ENCODE results near the gene PPP1R27. TPM values are rescaled to one million over a fixed set of nuclear protein-coding genes. Genes with fewer than 3 reads are reported as not detected.

Gene PPP1R27
- total and polyA plus RNA-seq, 2 donors (not counting 3 experiments of a cell fraction or from before 2014, with no cell fraction given): not detected

DNA sequence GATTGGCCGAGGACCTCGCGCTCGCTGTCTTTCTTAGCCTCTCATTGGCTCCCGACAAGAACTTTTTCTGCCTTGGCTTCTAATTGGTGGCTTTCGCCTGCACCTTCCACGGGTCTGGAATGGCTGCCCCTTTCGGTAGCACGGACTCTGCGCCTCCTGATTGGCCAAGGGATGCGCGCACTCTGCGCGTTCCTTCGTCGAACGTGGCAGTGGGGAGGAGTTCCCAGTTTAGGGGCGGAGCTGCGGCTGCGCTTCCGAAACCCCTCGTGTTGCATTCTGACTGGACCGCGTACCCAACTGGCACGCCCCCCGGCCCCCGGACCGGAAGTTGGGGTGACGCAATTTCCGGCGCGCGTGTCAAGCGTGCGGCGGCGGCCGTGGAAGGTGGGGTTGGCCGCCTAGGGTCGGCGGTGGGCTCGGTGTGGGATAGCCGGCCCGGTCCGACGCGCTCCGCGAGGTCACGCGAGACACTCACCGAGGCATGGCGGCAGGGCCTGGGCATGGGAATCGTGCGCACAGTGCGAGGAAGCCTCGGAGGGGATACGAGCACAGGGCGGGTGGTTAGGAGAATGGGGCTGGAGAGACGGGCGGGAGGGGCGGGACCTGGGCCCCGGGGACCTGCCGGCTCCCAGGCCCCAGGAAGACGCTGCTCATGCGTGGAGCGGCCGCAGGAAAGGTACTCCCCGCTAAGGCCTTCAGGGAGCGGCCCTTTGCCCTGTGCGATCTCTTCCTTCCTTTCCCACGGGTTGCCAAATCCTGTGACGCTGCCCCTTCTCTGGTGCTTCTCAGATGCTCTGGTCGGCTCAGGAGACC is 26.1 kb upstream of the PPP1R27 start:
- Histone ChIP-seq H3K9me1 (replicated peaks; ENCODE audit: control insufficient read depth, extremely low read depth, insufficient read depth, low read length) (no peaks in the 10 kb centered on the region), H3K36me3 (ENCODE audit: control insufficient read depth in 2 of 2, extremely low read depth in 1 of 2, insufficient read depth in 2 of 2, low read length in 2 of 2) (peaks cover 2 to 13% of the 10 kb centered on the region in 2 experiments), H3K9ac (replicated peaks; ENCODE audit: extremely low read depth, insufficient read depth, low read length) (peak overlapping the region; percentile 83), H3K4me1 (ENCODE audit: control insufficient read depth, extremely low read depth, insufficient read depth, low read length) (peaks cover 20% of the 10 kb centered on the region), H3K4me2 (ENCODE audit: insufficient read depth, low read length) (peak overlapping the region; percentile 38), H4K20me1 (replicated peaks; ENCODE audit: control insufficient read depth, extremely low read depth, insufficient read depth, low read length) (no peaks in the 10 kb centered on the region), H3K27ac (ENCODE audit: insufficient read depth, low read depth, low read length) (peak overlapping the region; percentile 80), H3K9me3 (replicated peaks; ENCODE audit: control insufficient read depth, insufficient read depth, low read length) (no peaks in the 10 kb centered on the region), H2AFZ (ENCODE audit: low read depth, low read length) (no peak overlapping the region), H3K27me3 (ENCODE audit: control insufficient read depth in 2 of 2, insufficient read depth in 2 of 2, low read length in 2 of 2) (no peaks in the 10 kb centered on the region), H3K4me3 (replicated peaks in 1 of 3; ENCODE audit: insufficient read depth in 1 of 3, low read depth in 1 of 3, low read length in 3 of 3) (peak overlapping the region in 2 of 3 experiments; percentile 39 to 61), H3K79me2 (ENCODE audit: control insufficient read depth, insufficient read depth, low read length) (peaks cover 38% of the 10 kb centered on the region)
- TF ChIP-seq JUN (IDR thresholded peaks at IDR 0.05; ENCODE audit: borderline replicate concordance, insufficient read depth, insufficient read length, low read depth): peak; percentile 47
- no peak for TF ChIP-seq MYC (IDR thresholded peaks at IDR 0.05; ENCODE audit: low read depth, low read length)
- peak; percentile 83 for TF ChIP-seq POLR2AphosphoS5 (IDR thresholded peaks at IDR 0.05; ENCODE audit: insufficient read depth, low read depth, low read length)
- no peak for TF ChIP-seq GATA2 (IDR thresholded peaks at IDR 0.05; ENCODE audit: insufficient read depth, insufficient read length, low read depth, low read length)
- TF ChIP-seq, protein P1, sequence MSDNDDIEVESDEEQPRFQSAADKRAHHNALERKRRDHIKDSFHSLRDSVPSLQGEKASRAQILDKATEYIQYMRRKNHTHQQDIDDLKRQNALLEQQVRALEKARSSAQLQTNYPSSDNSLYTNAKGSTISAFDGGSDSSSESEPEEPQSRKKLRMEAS (IDR thresholded peaks at IDR 0.05; ENCODE audit: insufficient read depth, insufficient read length): no peak
- peak; percentile 95 for TF ChIP-seq POLR2A (IDR thresholded peaks at IDR 0.05; ENCODE audit: low read depth, low read length)
- TF ChIP-seq, protein P2, sequence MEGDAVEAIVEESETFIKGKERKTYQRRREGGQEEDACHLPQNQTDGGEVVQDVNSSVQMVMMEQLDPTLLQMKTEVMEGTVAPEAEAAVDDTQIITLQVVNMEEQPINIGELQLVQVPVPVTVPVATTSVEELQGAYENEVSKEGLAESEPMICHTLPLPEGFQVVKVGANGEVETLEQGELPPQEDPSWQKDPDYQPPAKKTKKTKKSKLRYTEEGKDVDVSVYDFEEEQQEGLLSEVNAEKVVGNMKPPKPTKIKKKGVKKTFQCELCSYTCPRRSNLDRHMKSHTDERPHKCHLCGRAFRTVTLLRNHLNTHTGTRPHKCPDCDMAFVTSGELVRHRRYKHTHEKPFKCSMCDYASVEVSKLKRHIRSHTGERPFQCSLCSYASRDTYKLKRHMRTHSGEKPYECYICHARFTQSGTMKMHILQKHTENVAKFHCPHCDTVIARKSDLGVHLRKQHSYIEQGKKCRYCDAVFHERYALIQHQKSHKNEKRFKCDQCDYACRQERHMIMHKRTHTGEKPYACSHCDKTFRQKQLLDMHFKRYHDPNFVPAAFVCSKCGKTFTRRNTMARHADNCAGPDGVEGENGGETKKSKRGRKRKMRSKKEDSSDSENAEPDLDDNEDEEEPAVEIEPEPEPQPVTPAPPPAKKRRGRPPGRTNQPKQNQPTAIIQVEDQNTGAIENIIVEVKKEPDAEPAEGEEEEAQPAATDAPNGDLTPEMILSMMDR (IDR thresholded peaks at IDR 0.05; ENCODE audit: extremely low read depth in 1 of 2, insufficient read depth in 1 of 2, low read depth in 1 of 2, low read length in 2 of 2): no peak
- TF ChIP-seq FOS (IDR thresholded peaks at IDR 0.05; ENCODE audit: borderline replicate concordance, insufficient read depth, low read length): peak; percentile 38
- peak; percentile 100 for TF ChIP-seq EZH2 (IDR thresholded peaks at IDR 0.05; ENCODE audit: borderline replicate concordance, low read depth, low read length, severe bottlenecking)
- no TSS peak for BruUV-seq (replicated peaks)
- ChIA-PET POLR2A (interaction anchor here (0.8 kb wide), 1 partner anchor 10 kb away, joined by 3 read pairs; no protein-coding TSS in a partner anchor), CTCF (no interaction called here)
- intact Hi-C loops (cut with micrococcal nuclease): loop anchor here (1.0 to 2.0 kb wide), 5 partner anchors 8 to 162 kb away; partner anchors contain the start of genes ALYREF, ANAPC11, CENPX and LRRC45
- DNase-seq (ENCODE audit: low read depth, low spot score) (peak; percentile 100), FAIRE-seq (peak; percentile 100)
- dilution Hi-C loops (cut with MboI; ENCODE audit: extremely low pct_ligation_motif_present, low sequenced_read_pairs): no loop called here

All from endothelial cell of umbilical vein (primary cell).